Activated CD4-positive, alpha-beta memory T cell treated with anti-CD3 and anti-CD28 coated beads, Interleukin-2, amount 10 ng/mL, durations not matched to agents 7 days and 5 days (primary cell): ENCODE data around the gene TCFL5. TPM values are rescaled to one million over a fixed set of nuclear protein-coding genes. Genes with fewer than 3 reads are reported as not detected.
"Not testable (repeated sequence)": the region's sequence is repeated elsewhere in the genome, so short reads cannot be mapped to it uniquely, and the experiment has no call there.

ENCODE experiments used
- CTCF ChIA-PET: fragments of 350-600 bp; sonication (Branson Sonifier 250); formaldehyde crosslinking; loops from one replicate; lab custom pipeline; 2021; ENCODE audit warnings: antibody characterized with exemption, inconsistent platforms; lab: Charles Lee
- POLR2A ChIA-PET: fragments of 350-600 bp; sonication (Branson Sonifier 250); formaldehyde crosslinking; loops from one replicate; lab custom pipeline; 2021; ENCODE audit warnings: antibody characterized with exemption; lab: Charles Lee
- DNase-seq: peaks from one replicate; pipeline ENCODE4 v3.0.0-alpha.2; 2020
- H3K27ac Mint-ChIP-seq: one replicate; pipeline ENCODE4 v1.8.0; 2021; ENCODE audit warnings: mild to moderate bottlenecking, mixed read lengths
- H3K27me3 Mint-ChIP-seq: one replicate; pipeline ENCODE4 v1.8.0; 2021; ENCODE audit warnings: mixed read lengths
- H3K36me3 Mint-ChIP-seq: one replicate; pipeline ENCODE4 v1.8.0; 2021; ENCODE audit warnings: low read depth, mixed read lengths
- H3K4me1 Mint-ChIP-seq: one replicate; pipeline ENCODE4 v1.8.0; 2021; ENCODE audit warnings: mixed read lengths
- H3K4me3 Mint-ChIP-seq: one replicate; pipeline ENCODE4 v1.8.0; 2021; ENCODE audit warnings: mild to moderate bottlenecking, mixed read lengths
- H3K9me3 Mint-ChIP-seq: one replicate; pipeline ENCODE4 v1.8.0; 2021; ENCODE audit warnings: mixed read lengths
- total RNA-seq, 2 experiments: library from RNA; stranded (reverse); gene quantifications; one replicate each; pipeline ENCODE4 v1.2.3, GENCODE V29; 2021

The TCFL5 gene
- total RNA-seq, 2 experiments from 2014 or later, result 6.0 to 6.2 TPM

DNA sequence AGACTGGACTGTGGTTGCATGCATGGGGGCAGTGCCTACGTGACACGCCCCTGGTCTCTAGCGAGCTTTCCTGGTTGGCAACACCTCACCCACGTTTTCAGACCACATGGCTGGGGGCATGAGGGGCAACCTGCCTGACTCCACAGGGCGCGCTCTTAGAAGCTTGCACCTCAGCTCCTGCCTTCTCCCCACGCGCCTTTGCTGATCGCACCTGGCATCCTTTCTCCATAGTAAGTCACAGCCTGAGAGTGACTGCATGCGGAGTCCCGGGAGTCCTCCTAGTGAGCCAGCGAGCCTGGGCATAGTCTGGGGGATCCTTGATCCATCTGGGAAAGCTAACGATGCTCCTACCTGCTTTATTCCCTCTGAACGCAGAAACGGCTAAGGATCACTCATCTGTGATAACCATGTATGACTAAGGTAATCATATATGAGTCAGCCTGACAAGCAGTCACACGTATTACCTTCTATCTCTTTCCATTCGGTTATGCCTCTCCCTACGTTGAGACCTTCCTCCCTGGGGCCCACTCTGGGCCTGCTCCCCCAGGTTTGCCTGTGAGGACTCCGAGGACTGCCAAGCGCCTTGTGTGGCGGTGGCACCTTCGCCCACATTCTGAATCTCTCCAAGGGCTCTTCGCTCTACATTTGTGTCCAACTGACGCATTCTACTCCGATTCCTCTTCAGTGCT is 4.5 kb downstream of the TCFL5 start:
- Mint-ChIP-seq H3K27ac (no peak overlapping the region), H3K4me3 (no peak overlapping the region), H3K36me3 (peaks cover 8% of the 10 kb centered on the region), H3K9me3 (no peaks in the 10 kb centered on the region), H3K27me3 (peaks cover 6% of the 10 kb centered on the region), H3K4me1 (peaks cover 13% of the 10 kb centered on the region)
- no peak for DNase-seq
- CTCF ChIA-PET, result no interaction called here
- POLR2A ChIA-PET, result no interaction called here

DNA sequence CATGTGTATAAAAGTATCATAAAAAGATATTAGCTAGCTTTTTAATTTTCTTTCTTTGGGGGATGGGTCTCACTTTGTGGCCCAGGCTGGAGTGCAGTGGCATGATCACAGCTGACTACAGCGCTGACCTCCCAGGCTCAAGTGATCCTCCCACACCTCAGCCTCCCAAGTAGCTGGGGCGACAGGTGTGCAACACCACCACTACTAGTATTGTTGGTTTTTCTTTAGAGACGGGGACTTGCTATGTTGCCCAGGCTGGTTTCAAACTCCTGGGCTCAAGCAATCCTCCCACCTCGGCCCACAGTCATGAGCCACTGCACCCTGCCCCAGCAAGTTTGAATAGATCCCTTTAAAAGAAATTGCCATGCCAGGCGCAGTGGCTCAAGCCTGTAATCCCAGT is 6.5 kb downstream of the TCFL5 start:
- ChIA-PET POLR2A (no interaction called here), CTCF (no interaction called here)
- Mint-ChIP-seq H3K4me3 (no peak overlapping the region), H3K4me1 (peaks cover 7% of the 10 kb centered on the region), H3K36me3 (peaks cover 4% of the 10 kb centered on the region), H3K9me3 (no peaks in the 10 kb centered on the region), H3K27ac (no peak overlapping the region), H3K27me3 (peaks cover 1% of the 10 kb centered on the region)
- no peak for DNase-seq

- ChIA-PET POLR2A (no interaction called here), CTCF (no interaction called here)
- Mint-ChIP-seq H3K4me1 (no peaks in the 10 kb centered on the region), H3K27ac (no peak overlapping the region), H3K9me3 (no peaks in the 10 kb centered on the region), H3K27me3 (no peaks in the 10 kb centered on the region), H3K4me3 (no peak overlapping the region), H3K36me3 (no peaks in the 10 kb centered on the region)
- DNase-seq, result no peak
Measured at GRCh38 chr20:62854121-62854520, 7.5 kb downstream of the TCFL5 start.

DNA sequence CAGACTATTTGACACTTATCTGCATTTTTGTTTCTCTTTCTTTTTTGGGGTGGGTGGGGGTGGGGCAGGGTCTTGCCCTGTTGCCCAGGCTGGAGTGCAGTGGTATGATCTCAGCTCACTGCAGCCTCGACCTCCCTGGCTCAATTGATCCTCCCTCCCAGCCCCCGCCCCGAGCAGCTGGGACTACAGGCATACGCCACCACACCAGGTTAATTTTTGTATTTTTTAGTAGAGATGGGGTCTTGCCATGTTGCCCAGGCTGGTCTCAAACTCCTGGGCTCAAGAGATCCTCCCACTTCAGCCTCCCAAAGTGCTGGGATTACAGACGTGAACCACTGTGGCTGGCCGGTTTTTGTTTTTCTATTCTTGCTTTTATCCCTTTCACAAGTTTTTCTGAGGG is 8.3 kb downstream of the TCFL5 start:
- DNase-seq, H3K4me3 Mint-ChIP-seq, POLR2A ChIA-PET, H3K4me1 Mint-ChIP-seq, H3K27ac Mint-ChIP-seq, H3K27me3 Mint-ChIP-seq, CTCF ChIA-PET, H3K9me3 Mint-ChIP-seq, H3K36me3 Mint-ChIP-seq: not testable (repeated sequence)

GRCh38 chr20:62852841-62853240 is 8.8 kb downstream of the TCFL5 start:
- no peaks in the 10 kb centered on the region for H3K9me3 Mint-ChIP-seq
- no peak overlapping the region for H3K4me3 Mint-ChIP-seq
- H3K27ac Mint-ChIP-seq, result no peak overlapping the region
- H3K27me3 Mint-ChIP-seq, result no peaks in the 10 kb centered on the region
- DNase-seq, result no peak
- H3K36me3 Mint-ChIP-seq, result no peaks in the 10 kb centered on the region
- ChIA-PET CTCF (no interaction called here), POLR2A (no interaction called here)
- H3K4me1 Mint-ChIP-seq, result no peaks in the 10 kb centered on the region

GRCh38 chr20:62852196-62852595 is 9.4 kb downstream of the TCFL5 start:
- CTCF ChIA-PET, result no interaction called here
- POLR2A ChIA-PET, result no interaction called here
- DNase-seq, result no peak
- H3K27ac Mint-ChIP-seq, result no peak overlapping the region
- no peaks in the 10 kb centered on the region for H3K36me3 Mint-ChIP-seq
- no peak overlapping the region for H3K4me3 Mint-ChIP-seq
- no peaks in the 10 kb centered on the region for H3K4me1 Mint-ChIP-seq
- H3K9me3 Mint-ChIP-seq, result no peaks in the 10 kb centered on the region
- no peaks in the 10 kb centered on the region for H3K27me3 Mint-ChIP-seq

- Mint-ChIP-seq H3K27me3 (no peaks in the 10 kb centered on the region), H3K27ac (no peak overlapping the region), H3K36me3 (no peaks in the 10 kb centered on the region), H3K4me3 (no peak overlapping the region), H3K9me3 (no peaks in the 10 kb centered on the region), H3K4me1 (no peaks in the 10 kb centered on the region)
- no peak for DNase-seq
- ChIA-PET POLR2A (no interaction called here), CTCF (no interaction called here)
Measured at GRCh38 chr20:62850333-62850974, 11.2 kb downstream of the TCFL5 start.

DNA sequence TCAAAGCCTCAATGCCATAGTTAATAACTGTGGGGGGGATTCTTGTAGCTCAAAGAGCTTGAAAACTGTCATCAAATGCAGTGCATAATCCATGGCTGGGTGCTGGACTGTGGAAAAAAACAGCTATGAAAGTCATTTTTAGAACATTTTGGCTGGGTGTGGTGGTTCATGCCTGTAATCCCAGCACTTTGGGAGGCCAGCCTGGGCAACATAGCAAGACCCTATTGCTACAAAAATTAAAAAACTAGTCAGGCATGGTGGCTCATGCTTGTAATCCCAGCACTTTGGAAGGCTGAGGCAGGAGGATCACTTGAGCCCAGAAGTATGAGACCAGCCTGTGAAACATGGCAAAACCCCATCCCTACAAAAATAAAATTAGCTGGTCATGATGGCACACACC is 12.2 kb downstream of the TCFL5 start:
- Mint-ChIP-seq H3K4me3 (no peak overlapping the region), H3K27me3 (no peaks in the 10 kb centered on the region), H3K27ac (no peak overlapping the region), H3K4me1 (no peaks in the 10 kb centered on the region), H3K9me3 (no peaks in the 10 kb centered on the region), H3K36me3 (no peaks in the 10 kb centered on the region)
- no peak for DNase-seq
- CTCF ChIA-PET, result no interaction called here
- POLR2A ChIA-PET, result interaction anchor here (1.0 kb wide), 1 partner anchor 147 kb away, joined by 3 read pairs; no protein-coding TSS in a partner anchor

DNA sequence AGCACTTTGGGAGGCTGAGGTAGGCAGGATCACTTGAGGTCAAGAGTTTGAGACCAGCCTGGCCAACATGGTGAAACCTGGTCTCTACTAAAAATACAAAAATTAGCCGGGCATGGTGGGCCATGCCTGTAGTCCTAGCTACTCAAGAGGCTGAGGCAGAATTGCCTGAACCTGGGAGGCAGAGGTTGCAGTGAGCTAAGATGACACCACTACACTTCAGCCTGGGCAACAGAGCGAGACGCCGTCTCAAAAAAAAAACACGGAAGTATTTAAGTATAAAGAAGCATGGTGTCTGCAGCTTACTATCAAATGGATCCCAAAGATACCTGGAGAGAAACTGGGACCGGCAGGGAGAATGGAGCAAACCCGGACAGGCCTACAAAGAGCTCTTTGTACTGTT is 12.7 kb downstream of the TCFL5 start:
- CTCF ChIA-PET, H3K36me3 Mint-ChIP-seq, H3K4me1 Mint-ChIP-seq, H3K4me3 Mint-ChIP-seq, H3K27me3 Mint-ChIP-seq, H3K27ac Mint-ChIP-seq, DNase-seq, H3K9me3 Mint-ChIP-seq: not testable (repeated sequence)
- POLR2A ChIA-PET, result interaction anchor here (1.0 kb wide), 1 partner anchor 146 kb away, joined by 3 read pairs; no protein-coding TSS in a partner anchor

DNA sequence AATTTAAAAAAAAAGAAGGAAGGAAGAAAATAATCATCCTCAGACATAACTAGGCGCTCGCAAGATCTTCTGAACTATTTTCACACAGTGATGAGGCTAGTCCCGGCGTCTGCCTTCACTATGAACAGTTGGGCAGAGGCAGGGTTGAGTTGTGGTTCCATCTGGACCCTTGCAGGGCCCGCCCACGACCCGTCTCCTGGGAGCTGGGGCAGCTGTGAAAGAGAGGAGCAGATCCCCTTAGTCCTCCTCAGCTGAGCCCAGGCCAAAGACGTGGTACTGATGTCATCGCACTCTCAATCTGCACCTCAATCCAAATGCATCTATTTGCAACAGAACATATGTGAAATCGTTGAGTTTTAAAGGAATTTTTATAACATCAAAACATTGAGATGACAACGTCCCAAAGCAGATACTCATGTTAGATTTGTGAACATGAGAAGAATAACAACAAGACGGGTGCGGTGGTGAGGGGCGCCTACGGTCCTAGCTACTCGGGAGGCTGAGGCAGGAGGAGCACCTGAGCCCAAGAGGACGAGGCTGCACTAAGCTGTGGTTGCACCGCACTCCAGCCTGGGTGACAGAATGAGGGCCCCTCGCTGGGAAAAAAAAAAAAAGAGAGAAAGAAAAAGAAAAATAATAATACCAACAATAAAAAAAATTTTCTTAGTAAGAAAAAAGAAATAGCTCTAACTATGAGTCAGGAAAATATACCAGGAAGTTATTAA is 15.3 kb downstream of the TCFL5 start:
- Mint-ChIP-seq H3K27me3 (no peaks in the 10 kb centered on the region), H3K27ac (no peak overlapping the region), H3K4me1 (no peaks in the 10 kb centered on the region), H3K36me3 (no peaks in the 10 kb centered on the region), H3K4me3 (no peak overlapping the region), H3K9me3 (no peaks in the 10 kb centered on the region)
- DNase-seq, result no peak
- ChIA-PET POLR2A (interaction anchor here (0.9 kb wide), 1 partner anchor 15 kb away, joined by 3 read pairs; the partner anchor contains the start of gene TCFL5), CTCF (interaction anchor here (1.5 kb wide), 1 partner anchor 24 kb away, joined by 5 read pairs; no protein-coding TSS in a partner anchor)

GRCh38 chr20:62845416-62846160 is 16.0 kb downstream of the TCFL5 start:
- CTCF ChIA-PET, result no interaction called here
- H3K27ac Mint-ChIP-seq, result no peak overlapping the region
- no peak for DNase-seq
- POLR2A ChIA-PET, result no interaction called here
- no peaks in the 10 kb centered on the region for H3K27me3 Mint-ChIP-seq
- no peaks in the 10 kb centered on the region for H3K4me1 Mint-ChIP-seq
- no peaks in the 10 kb centered on the region for H3K9me3 Mint-ChIP-seq
- no peak overlapping the region for H3K4me3 Mint-ChIP-seq
- no peaks in the 10 kb centered on the region for H3K36me3 Mint-ChIP-seq

DNA sequence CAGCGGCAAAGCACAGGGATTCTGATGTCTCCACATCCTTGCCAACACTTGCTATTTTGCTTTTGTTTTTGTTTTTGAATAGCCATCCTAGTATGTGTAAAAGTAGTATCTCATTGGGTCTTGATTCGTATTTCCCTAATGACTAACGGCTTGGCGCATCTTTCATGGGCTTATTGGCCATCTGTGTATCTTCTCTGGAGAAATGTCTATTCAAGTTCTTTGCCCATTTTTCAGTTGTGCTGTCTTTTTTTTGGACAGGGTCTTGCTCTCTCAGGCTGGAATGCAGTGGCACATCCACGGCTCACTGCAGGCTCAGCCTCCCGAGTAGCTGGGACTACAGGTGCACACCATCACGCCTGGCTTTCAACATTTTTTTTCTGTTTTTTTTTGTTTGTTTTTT is 17.4 kb downstream of the TCFL5 start:
- Mint-ChIP-seq H3K27ac (no peak overlapping the region), H3K4me1 (no peaks in the 10 kb centered on the region), H3K4me3 (no peak overlapping the region), H3K9me3 (no peaks in the 10 kb centered on the region), H3K36me3 (no peaks in the 10 kb centered on the region), H3K27me3 (no peaks in the 10 kb centered on the region)
- DNase-seq, result no peak
- POLR2A ChIA-PET, result no interaction called here
- CTCF ChIA-PET, result no interaction called here

- DNase-seq, result no peak
- CTCF ChIA-PET, result no interaction called here
- Mint-ChIP-seq H3K4me3 (no peak overlapping the region), H3K27ac (no peak overlapping the region), H3K4me1 (no peaks in the 10 kb centered on the region), H3K9me3 (no peaks in the 10 kb centered on the region), H3K27me3 (peaks cover 1% of the 10 kb centered on the region), H3K36me3 (no peaks in the 10 kb centered on the region)
- POLR2A ChIA-PET, result no interaction called here
Measured at GRCh38 chr20:62843656-62844055, 18.0 kb downstream of the TCFL5 start.
